SK-N-MC (cell line): ENCODE data around the gene MUC3A.

Source experiments
- EZH2 ChIP-seq: fragments of 200-600 bp; sonication (generic); IDR thresholded peaks from one replicate; pipeline ENCODE4 v1.6.1; 2017; ENCODE audit warnings: antibody characterized with exemption
- FOXP2 ChIP-seq: optimal IDR thresholded peaks from 2 replicates; pipeline ENCODE3; 2011; ENCODE audit warnings: mild to moderate bottlenecking, moderate library complexity; ENCODE audit not compliant: insufficient read depth; ENCODE audit errors: extremely low read length, control extremely low read depth
- POLR2AphosphoS5 ChIP-seq: IDR thresholded peaks from 2 replicates; pipeline ENCODE4 v1.6.1; 2012; ENCODE audit warnings: mild to moderate bottlenecking, low read depth, low read length, borderline replicate concordance

DNA sequence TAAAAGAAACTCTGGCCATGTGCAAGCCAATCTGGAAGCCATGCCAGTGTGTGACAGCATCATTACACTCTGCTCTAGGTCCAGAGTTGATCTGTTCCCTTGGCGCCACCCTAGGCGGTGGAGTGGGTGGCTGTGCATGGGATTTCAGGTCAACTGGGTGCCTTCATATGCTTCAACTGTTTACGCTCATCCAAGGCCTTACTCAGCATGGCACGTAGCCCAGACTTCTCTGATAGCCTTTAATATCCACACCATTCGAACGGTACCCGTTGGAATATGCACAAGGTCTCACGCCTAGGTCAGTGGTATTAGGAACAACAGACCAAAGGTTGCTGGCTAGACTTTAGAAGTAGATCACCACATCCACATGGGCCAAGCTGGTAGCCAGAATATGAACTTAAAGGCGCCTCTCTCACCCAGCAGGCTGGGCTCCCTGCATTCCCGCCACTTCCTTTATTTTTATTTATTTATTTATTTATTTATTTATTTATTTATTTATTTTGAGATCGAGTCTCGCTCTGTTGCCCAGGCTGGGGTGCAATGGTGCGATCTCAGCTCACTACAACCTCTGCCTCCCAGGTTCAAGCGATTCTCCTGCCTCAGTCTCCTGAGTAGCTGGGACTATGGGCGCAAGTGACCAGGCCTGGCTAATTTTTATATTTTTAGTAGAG lies 35.0 kb upstream of the MUC3A start:
- no peak for TF ChIP-seq EZH2
- no peak for TF ChIP-seq FOXP2
- no peak for TF ChIP-seq POLR2AphosphoS5
